Endothelial cell of umbilical vein (primary cell): ENCODE results near the gene RAB38. TPM values are rescaled to one million over a fixed set of nuclear protein-coding genes. Genes with fewer than 3 reads are reported as not detected.

ENCODE experiments used
- BruUV-seq: library from RNA; stranded (reverse); fragments of 400-500 nt; replicated peaks from 2 replicates; lab custom pipeline; 2021; lab: Mats Ljungman, UMichigan
- CTCF ChIA-PET: fragments of 300-600, 350-600 bp; sonication (Branson Sonifier 250); formaldehyde crosslinking; loops from one replicate; lab custom pipeline; 2021; ENCODE audit warnings: antibody characterized with exemption, inconsistent platforms; lab: Charles Lee
- POLR2A ChIA-PET: fragments of 300-600, 350-600 bp; sonication (Branson Sonifier 250); formaldehyde crosslinking; loops from one replicate; lab custom pipeline; 2021; ENCODE audit warnings: antibody characterized with exemption, inconsistent platforms; lab: Charles Lee
- DNase-seq: peaks from one replicate; pipeline ENCODE4 v3.0.0-alpha.2; 2011; ENCODE audit warnings: low read depth, low spot score
- FAIRE-seq: peaks from 2 replicates; lab custom pipeline; 2011; peaks lifted over from hg19 to GRCh38; lab: Jason Lieb, UNC
- H2AFZ ChIP-seq: 2 replicates; pipeline ENCODE4 v1.6.0; 2012; ENCODE audit warnings: low read depth, low read length, control low read depth, inconsistent platforms
- H3K27ac ChIP-seq: 2 replicates; pipeline ENCODE4 v1.5.1; 2011; ENCODE audit warnings: low read depth, mild to moderate bottlenecking, control low read depth, low read length, moderate library complexity; ENCODE audit not compliant: insufficient read depth
- H3K27me3 ChIP-seq, 2 experiments: 2 replicates each; pipeline versions ENCODE4 v1.6.0 to v1.6.1; 2011; ENCODE audit warnings: low read length in 2 of 2, mixed read lengths in 1 of 2; ENCODE audit not compliant: control insufficient read depth in 2 of 2, insufficient read depth in 2 of 2
- H3K36me3 ChIP-seq, 2 experiments: 2 replicates in 1 of 2; 3 replicates in 1 of 2; pipeline ENCODE4 v1.5.1; 2011; ENCODE audit warnings: low read length in 2 of 2, mild to moderate bottlenecking in 1 of 2, moderate library complexity in 1 of 2; ENCODE audit not compliant: control insufficient read depth in 2 of 2, insufficient read depth in 2 of 2; ENCODE audit errors: extremely low read depth in 1 of 2
- H3K4me1 ChIP-seq: 3 replicates; pipeline ENCODE4 v1.5.1; 2011; ENCODE audit warnings: mild to moderate bottlenecking, low read length; ENCODE audit not compliant: control insufficient read depth, insufficient read depth; ENCODE audit errors: extremely low read depth
- H3K4me2 ChIP-seq: 2 replicates; pipeline ENCODE4 v1.6.1; 2011; ENCODE audit warnings: low read length, control low read depth, mixed read lengths; ENCODE audit not compliant: insufficient read depth
- H3K4me3 ChIP-seq, 3 experiments: fragments of 200-600 bp in 1 of 3; sonication (generic), shearing (Covaris generic) in 1 of 3; replicated peaks in 1 of 3; 2 replicates each; pipeline ENCODE4 v1.5.1; 2011 to 2016; ENCODE audit warnings: control low read depth in 3 of 3, low read length in 3 of 3, mild to moderate bottlenecking in 2 of 3, inconsistent platforms in 1 of 3, low read depth in 1 of 3, moderate library complexity in 1 of 3; ENCODE audit not compliant: insufficient read depth in 1 of 3
- H3K79me2 ChIP-seq: 2 replicates; pipeline ENCODE4 v1.6.0; 2012; ENCODE audit warnings: low read length, inconsistent platforms; ENCODE audit not compliant: control insufficient read depth, insufficient read depth
- H3K9ac ChIP-seq: replicated peaks from 2 replicates; pipeline ENCODE3; 2011; ENCODE audit warnings: low read length, control low read depth; ENCODE audit not compliant: insufficient read depth; ENCODE audit errors: extremely low read depth
- H3K9me1 ChIP-seq: replicated peaks from 3 replicates; pipeline ENCODE4 v1.6.0; 2011; ENCODE audit warnings: mild to moderate bottlenecking, low read length; ENCODE audit not compliant: control insufficient read depth, insufficient read depth; ENCODE audit errors: extremely low read depth
- H3K9me3 ChIP-seq: replicated peaks from 2 replicates; pipeline ENCODE4 v1.5.1; 2012; ENCODE audit warnings: low read length, inconsistent platforms; ENCODE audit not compliant: control insufficient read depth, insufficient read depth
- H4K20me1 ChIP-seq: replicated peaks from 2 replicates; pipeline ENCODE3; 2011; ENCODE audit warnings: mild to moderate bottlenecking, low read length; ENCODE audit not compliant: control insufficient read depth, insufficient read depth; ENCODE audit errors: extremely low read depth
- CTCF ChIP-seq, 2 donors: IDR thresholded peaks; 1 replicate in 1 of 2; 2 replicates in 1 of 2; pipeline ENCODE4 v1.5.1; 2011; ENCODE audit warnings: low read length in 2 of 2, mild to moderate bottlenecking in 2 of 2, moderate library complexity in 2 of 2, control low read depth in 1 of 2, inconsistent platforms in 1 of 2, low read depth in 1 of 2; ENCODE audit not compliant: insufficient read depth in 1 of 2; ENCODE audit errors: extremely low read depth in 1 of 2
- EZH2 ChIP-seq: IDR thresholded peaks from 2 replicates; pipeline ENCODE4 v1.6.1; 2012; ENCODE audit warnings: borderline replicate concordance, low read depth, mild to moderate bottlenecking, moderate library complexity, low read length, inconsistent platforms; ENCODE audit not compliant: severe bottlenecking
- FOS ChIP-seq: IDR thresholded peaks from 2 replicates; pipeline ENCODE4 v1.6.1; 2011; ENCODE audit warnings: mild to moderate bottlenecking, low read length, moderate library complexity, borderline replicate concordance; ENCODE audit not compliant: insufficient read depth
- GATA2 ChIP-seq: IDR thresholded peaks from 2 replicates; pipeline ENCODE4 v1.7.0; 2011; ENCODE audit warnings: low read depth, mild to moderate bottlenecking, moderate library complexity, mixed read lengths, low read length; ENCODE audit not compliant: insufficient read length, insufficient read depth
- JUN ChIP-seq: IDR thresholded peaks from 2 replicates; pipeline ENCODE4 v1.6.1; 2011; ENCODE audit warnings: borderline replicate concordance, low read depth; ENCODE audit not compliant: insufficient read length, insufficient read depth
- MAX ChIP-seq: IDR thresholded peaks from 2 replicates; pipeline ENCODE4 v1.6.1; 2011; ENCODE audit not compliant: insufficient read depth, insufficient read length
- MYC ChIP-seq: IDR thresholded peaks from one replicate; pipeline ENCODE4 v1.6.1; 2011; ENCODE audit warnings: mild to moderate bottlenecking, low read depth, low read length
- POLR2AphosphoS5 ChIP-seq: IDR thresholded peaks from 2 replicates; pipeline ENCODE4 v1.6.1; 2012; ENCODE audit warnings: low read depth, mild to moderate bottlenecking, control low read depth, low read length, moderate library complexity; ENCODE audit not compliant: insufficient read depth
- dilution Hi-C: fragments of 300-500 bp; cut with MboI; formaldehyde crosslinking; loops from one replicate; pipeline ENCODE4 v1.15.0; 2019; ENCODE audit warnings: low sequenced_read_pairs; ENCODE audit not compliant: extremely low pct_ligation_motif_present
- intact Hi-C: fragments of 100-400 bp; cut with micrococcal nuclease; formaldehyde crosslinking; loops from one replicate; pipeline ENCODE4 v1.10.0; 2022
- polyA plus RNA-seq, 4 experiments: library from polyadenylated mRNA; depleted of rRNA in 3 of 4; stranded (reverse) in 3 of 4; unstranded in 1 of 4; fragments of >200 nt; gene quantifications; 2 replicates each; pipeline versions ENCODE4 v1.2.1 to v1.2.3, GENCODE V29; 2011 to 2012; ENCODE audit warnings: missing spikeins in 1 of 4
- total RNA-seq: library from RNA; stranded (reverse); gene quantifications from 2 replicates; pipeline ENCODE4 v1.2.3, GENCODE V29; 2021

Gene RAB38
- total and polyA plus RNA-seq, 2 donors (not counting 3 experiments of a cell fraction or from before 2014, with no cell fraction given) = 3.0 to 3.6 TPM

GRCh38 chr11:88146106-88146505 lies 29.1 kb downstream of the RAB38 start:
- Histone ChIP-seq H3K79me2 (no peaks in the 10 kb centered on the region), H2AFZ (no peak overlapping the region), H3K4me3 (no peak overlapping the region), H3K9ac (no peak overlapping the region), H3K27ac (no peak overlapping the region), H3K4me2 (no peak overlapping the region), H3K27me3 (no peaks in the 10 kb centered on the region), H3K36me3 (no peaks in the 10 kb centered on the region), H3K9me3 (no peaks in the 10 kb centered on the region), H3K9me1 (no peaks in the 10 kb centered on the region), H3K4me1 (no peaks in the 10 kb centered on the region), H4K20me1 (no peaks in the 10 kb centered on the region)
- dilution Hi-C loops (no loop called here), intact Hi-C loops (no loop called here)
- DNase-seq (no peak), FAIRE-seq (no peak)
- no TSS peak for BruUV-seq
- CTCF ChIA-PET = no interaction called here
- POLR2A ChIA-PET = no interaction called here
- TF ChIP-seq JUN (no peak), CTCF (IDR thresholded peaks at IDR 0.05; ENCODE audit: extremely low read depth in 1 of 2, insufficient read depth in 1 of 2, low read depth in 1 of 2, low read length in 2 of 2) (no peak), MYC (no peak), EZH2 (no peak), FOS (no peak), MAX (no peak), GATA2 (no peak), POLR2AphosphoS5 (no peak)
